Sigmoid colon (tissue), 7 donors: ENCODE data around the gene KANK4. TPM values are rescaled to one million over a fixed set of nuclear protein-coding genes. Genes with fewer than 3 reads are reported as not detected.

Experiments used
- DNase-seq: peaks from one replicate; pipeline ENCODE4 v3.0.0-alpha.2; 2019
- H3K27ac ChIP-seq, 4 donors: fragments of 200-600 bp; sonication (generic); one replicate each; pipeline ENCODE4 v1.5.1; 2016 to 2019; ENCODE audit warnings: mild to moderate bottlenecking in 1 of 4
- H3K27me3 ChIP-seq, 3 donors: fragments of 200-600 bp; sonication (generic); one replicate each; pipeline ENCODE4 v1.5.1; 2019; ENCODE audit warnings: mild to moderate bottlenecking in 1 of 3
- H3K36me3 ChIP-seq, 4 donors: fragments of 200-600 bp; sonication (generic); one replicate each; pipeline ENCODE4 v1.5.1; 2016 to 2019
- H3K4me1 ChIP-seq, 4 donors: fragments of 200-600 bp; sonication (generic); one replicate each; pipeline ENCODE4 v1.5.1; 2017 to 2019
- H3K4me3 ChIP-seq, 4 donors: fragments of 200-600 bp; sonication (generic); one replicate each; pipeline ENCODE4 v1.5.1; 2017 to 2019; ENCODE audit warnings: mild to moderate bottlenecking in 2 of 4, moderate library complexity in 1 of 4
- H3K9me3 ChIP-seq, 4 donors: fragments of 200-600 bp in 3 of 4; sonication (generic) in 3 of 4; one replicate each; pipeline versions ENCODE4 v1.5.1 to v1.6.1; 2013 to 2019
- EP300 ChIP-seq, 4 donors: sonication (generic); formaldehyde crosslinking; IDR thresholded peaks; one replicate each; pipeline ENCODE4 v1.6.1; 2017; ENCODE audit warnings: antibody characterized with exemption in 4 of 4
- POLR2A ChIP-seq, 2 donors: fragments of 450-650 bp; IDR thresholded peaks; one replicate each; pipeline ENCODE4 v1.6.1; 2016; ENCODE audit warnings: antibody characterized with exemption in 2 of 2, mild to moderate bottlenecking in 2 of 2, moderate library complexity in 2 of 2
- POLR2AphosphoS5 ChIP-seq, 4 donors: sonication (generic); formaldehyde crosslinking; IDR thresholded peaks; one replicate each; pipeline ENCODE4 v1.6.1; 2017; ENCODE audit warnings: antibody characterized with exemption in 4 of 4
- WGBS, 2 donors: extraction: QIAGEN DNeasy Blood & Tissue Kit; methylation state at CpG; one replicate each; pipeline ENCODE4 v1.1.7; 2013; 5-methylcytosine and 5-hydroxymethylcytosine counted together
- intact Hi-C: fragments of 100-400 bp; cut with DNase I; formaldehyde crosslinking; loops from one replicate; pipeline ENCODE4 v1.15.1; 2023
- polyA plus RNA-seq, 3 donors: library from polyadenylated mRNA; stranded (reverse); fragments of 200-250 nt; gene quantifications; one replicate each; pipeline ENCODE4 v1.2.3, GENCODE V29; 2013
- total RNA-seq, 4 donors: library from RNA; depleted of rRNA; stranded (reverse); fragments of >200 nt; gene quantifications; one replicate each; pipeline ENCODE4 v1.1.0, GENCODE V29; 2016
- TF ChIP-seq, protein P1 (sequence below), 4 experiments: fragments of 450-650 bp in 3 of 4; fragments of 200-600 bp in 1 of 4; IDR thresholded peaks; one replicate each; pipeline ENCODE4 v1.5.1; 2016 to 2019; ENCODE audit warnings: antibody characterized with exemption in 4 of 4, mild to moderate bottlenecking in 3 of 4, moderate library complexity in 2 of 4
- donor health status: healthy with polysubstance abuse.
- donor health status: Bipolar disorder and iron deficiency.
- donor health status: healthy.

The KANK4 gene
- total RNA-seq (1 to 10 TPM in 3 of 4 donors, not detected in 1; 1.7 to 2.4 (median 1.8) TPM), polyA plus RNA-seq (1 to 10 TPM in 1 of 3 donors, under 1 TPM in 2; 0.60 to 1.6 (median 0.66) TPM)

DNA sequence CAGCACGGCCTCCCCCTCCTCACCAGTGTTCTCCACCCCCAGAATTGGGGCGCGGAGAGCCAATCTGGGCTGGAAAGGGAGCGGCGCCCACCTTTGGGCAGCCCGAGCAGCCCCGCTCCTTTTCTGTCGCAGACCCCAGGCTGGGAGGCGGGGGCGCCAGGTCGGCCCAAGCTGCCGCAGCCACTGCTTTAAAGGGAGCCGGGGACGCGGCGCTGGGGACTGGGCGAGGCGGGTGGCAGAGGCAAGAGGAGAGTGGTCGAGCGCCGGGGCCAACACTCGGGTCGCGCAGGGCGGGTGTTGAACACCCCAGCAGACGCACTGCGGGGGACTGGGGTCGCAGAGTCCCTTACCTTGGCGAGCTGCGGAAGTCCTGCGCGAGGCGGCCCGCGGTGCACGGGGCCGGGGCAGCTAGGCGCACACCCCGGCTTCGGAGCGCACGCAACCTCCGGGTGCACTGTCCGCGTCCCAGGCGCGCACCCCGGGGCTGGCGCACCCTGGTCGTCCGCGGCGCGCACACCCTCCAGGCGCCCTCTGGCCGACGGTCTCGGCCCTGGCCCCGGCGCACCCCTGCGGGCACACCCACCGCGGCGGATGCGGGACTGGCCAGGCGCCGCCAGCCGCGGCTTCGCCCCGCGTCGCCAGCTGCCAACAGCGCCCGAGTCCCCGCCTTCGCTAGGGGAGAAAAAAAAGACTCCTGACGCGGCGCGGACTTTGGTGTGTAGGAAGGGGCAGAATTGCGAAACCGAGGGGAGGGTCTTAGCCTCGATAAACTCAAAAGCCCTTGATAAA is at the start of gene KANK4:
TSS of gene KANK4 (minus strand) at position 679 of the 789 bp plus-strand sequence. CDS start 37,870 bp downstream, outside the sequence.
- peaks cover 0 to 12% (median 9%) of the 10 kb centered on the region in 4 donors for H3K4me1 ChIP-seq
- H3K27me3 ChIP-seq = peaks cover 3 to 28% (median 13%) of the 10 kb centered on the region in 3 donors
- TF ChIP-seq EP300 (IDR thresholded peaks at IDR 0.05) (no peak), POLR2AphosphoS5 (IDR thresholded peaks at IDR 0.05) (no peak), POLR2A (IDR thresholded peaks at IDR 0.05) (no peak)
- TF ChIP-seq, protein P1, sequence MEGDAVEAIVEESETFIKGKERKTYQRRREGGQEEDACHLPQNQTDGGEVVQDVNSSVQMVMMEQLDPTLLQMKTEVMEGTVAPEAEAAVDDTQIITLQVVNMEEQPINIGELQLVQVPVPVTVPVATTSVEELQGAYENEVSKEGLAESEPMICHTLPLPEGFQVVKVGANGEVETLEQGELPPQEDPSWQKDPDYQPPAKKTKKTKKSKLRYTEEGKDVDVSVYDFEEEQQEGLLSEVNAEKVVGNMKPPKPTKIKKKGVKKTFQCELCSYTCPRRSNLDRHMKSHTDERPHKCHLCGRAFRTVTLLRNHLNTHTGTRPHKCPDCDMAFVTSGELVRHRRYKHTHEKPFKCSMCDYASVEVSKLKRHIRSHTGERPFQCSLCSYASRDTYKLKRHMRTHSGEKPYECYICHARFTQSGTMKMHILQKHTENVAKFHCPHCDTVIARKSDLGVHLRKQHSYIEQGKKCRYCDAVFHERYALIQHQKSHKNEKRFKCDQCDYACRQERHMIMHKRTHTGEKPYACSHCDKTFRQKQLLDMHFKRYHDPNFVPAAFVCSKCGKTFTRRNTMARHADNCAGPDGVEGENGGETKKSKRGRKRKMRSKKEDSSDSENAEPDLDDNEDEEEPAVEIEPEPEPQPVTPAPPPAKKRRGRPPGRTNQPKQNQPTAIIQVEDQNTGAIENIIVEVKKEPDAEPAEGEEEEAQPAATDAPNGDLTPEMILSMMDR (IDR thresholded peaks at IDR 0.05) = no peak
- DNase-seq = no peak
- peak within 1 kb of the TSS in 3 of 4 donors; percentile 29 to 42 (median 39) for H3K4me3 ChIP-seq
- no peaks in the 10 kb centered on the region for H3K9me3 ChIP-seq
- H3K36me3 ChIP-seq = no peaks in the 10 kb centered on the region
- intact Hi-C loops = no loop called here
- 1% methylated on average over 84 of the region's 84 CpGs for WGBS, 2 donors
- no peak within 1 kb of the TSS for H3K27ac ChIP-seq

GRCh38 chr1:62368989-62369388 is 49.8 kb upstream of the KANK4 start:
- Histone ChIP-seq H3K27me3 (no peaks in the 10 kb centered on the region), H3K4me1 (no peaks in the 10 kb centered on the region), H3K36me3 (no peaks in the 10 kb centered on the region), H3K9me3 (no peaks in the 10 kb centered on the region), H3K27ac (no peak overlapping the region), H3K4me3 (no peak overlapping the region)
- no peak for DNase-seq
- intact Hi-C loops = no loop called here
- WGBS, 2 donors = 88 to 94% methylated on average over 6 of the region's 6 CpGs
- no peak for TF ChIP-seq EP300 (IDR thresholded peaks at IDR 0.05)
- no peak for TF ChIP-seq POLR2AphosphoS5 (IDR thresholded peaks at IDR 0.05)
- TF ChIP-seq POLR2A (IDR thresholded peaks at IDR 0.05) = no peak
- TF ChIP-seq, protein P1 (IDR thresholded peaks at IDR 0.05) = no peak

- Histone ChIP-seq H3K4me1 (no peaks in the 10 kb centered on the region), H3K9me3 (no peaks in the 10 kb centered on the region), H3K36me3 (no peaks in the 10 kb centered on the region), H3K27me3 (no peaks in the 10 kb centered on the region), H3K4me3 (no peak overlapping the region), H3K27ac (no peak overlapping the region)
- DNase-seq = no peak
- 85 to 93% methylated on average over 7 of the region's 7 CpGs for WGBS, 2 donors
- TF ChIP-seq POLR2AphosphoS5 (IDR thresholded peaks at IDR 0.05) = no peak
- no peak for TF ChIP-seq POLR2A (IDR thresholded peaks at IDR 0.05)
- no peak for TF ChIP-seq EP300 (IDR thresholded peaks at IDR 0.05)
- TF ChIP-seq, protein P1 (IDR thresholded peaks at IDR 0.05) = no peak
- intact Hi-C loops = no loop called here
These were observed 47.8 kb upstream of the KANK4 start for GRCh38 chr1:62367005-62367557.

DNA sequence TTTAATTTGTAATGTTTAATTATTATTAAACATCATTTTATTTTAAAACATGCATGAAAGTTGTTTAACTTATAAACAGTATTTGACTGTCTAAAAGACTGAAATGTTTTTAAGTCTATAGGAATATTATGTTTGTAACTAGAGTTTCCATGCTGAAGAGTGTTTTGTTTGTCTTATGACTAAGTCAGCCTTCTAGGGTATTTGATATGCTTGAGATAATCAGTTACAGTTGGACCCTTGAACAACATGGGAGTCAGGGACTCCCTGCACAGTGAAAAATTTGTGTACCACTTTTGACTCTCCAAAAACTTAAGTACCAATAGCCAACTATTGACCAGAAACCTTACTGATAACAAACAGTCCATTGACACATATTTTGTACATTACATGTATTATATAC is 45.5 kb upstream of the KANK4 start:
- H3K9me3 ChIP-seq = no peaks in the 10 kb centered on the region
- H3K4me1 ChIP-seq = no peaks in the 10 kb centered on the region
- DNase-seq = no peak
- no peak overlapping the region for H3K4me3 ChIP-seq
- intact Hi-C loops = no loop called here
- H3K27me3 ChIP-seq = no peaks in the 10 kb centered on the region
- H3K36me3 ChIP-seq = no peaks in the 10 kb centered on the region
- TF ChIP-seq POLR2AphosphoS5 (IDR thresholded peaks at IDR 0.05) (no peak), EP300 (IDR thresholded peaks at IDR 0.05) (no peak), POLR2A (IDR thresholded peaks at IDR 0.05) (no peak)
- no peak overlapping the region for H3K27ac ChIP-seq

DNA sequence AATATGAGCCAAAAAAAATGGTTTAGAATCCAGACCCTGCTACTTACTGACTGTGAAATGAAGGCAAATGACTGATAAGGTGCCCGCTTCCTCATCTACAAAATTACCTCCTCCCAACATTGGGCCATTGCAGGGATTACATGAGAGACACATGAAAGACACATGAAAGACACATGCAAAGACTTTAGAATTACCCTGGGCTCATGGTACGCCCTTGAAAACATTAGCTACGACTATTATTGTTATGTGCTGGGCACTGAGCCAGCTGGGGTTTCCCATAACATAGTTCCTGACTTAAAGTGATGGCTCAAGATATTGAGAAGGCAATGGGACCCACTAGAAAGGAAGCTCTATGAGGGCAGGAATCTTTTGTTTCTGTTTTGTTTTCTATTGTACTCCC is 43.7 kb upstream of the KANK4 start:
- DNase-seq = no peak
- intact Hi-C loops = no loop called here
- WGBS, 2 donors = 69 to 81% methylated on average over 3 of the region's 3 CpGs
- Histone ChIP-seq H3K36me3 (no peaks in the 10 kb centered on the region), H3K9me3 (no peaks in the 10 kb centered on the region), H3K27me3 (no peaks in the 10 kb centered on the region), H3K27ac (no peak overlapping the region), H3K4me1 (no peaks in the 10 kb centered on the region), H3K4me3 (no peak overlapping the region)
- no peak for TF ChIP-seq POLR2AphosphoS5 (IDR thresholded peaks at IDR 0.05)
- no peak for TF ChIP-seq POLR2A (IDR thresholded peaks at IDR 0.05)
- TF ChIP-seq EP300 (IDR thresholded peaks at IDR 0.05) = no peak
- TF ChIP-seq, protein P1 (IDR thresholded peaks at IDR 0.05) = no peak
